MM.1S (cell line): ENCODE measurements around the gene HELZ2.

Experiments used
- EZH2 ChIP-seq: fragments of 300-600 bp; sonication (generic); optimal IDR thresholded peaks from 2 replicates; pipeline ENCODE3; 2017; ENCODE audit warnings: low read depth, mild to moderate bottlenecking, antibody characterized with exemption, low read length, mixed read lengths
- EZH2phosphoT487 ChIP-seq: fragments of 300-600 bp; sonication (generic); IDR thresholded peaks from 2 replicates; pipeline ENCODE4 v1.6.1; 2018; ENCODE audit warnings: antibody characterized with exemption, low read length
- TF ChIP-seq, protein P1 (sequence below): fragments of 300-600 bp; sonication (generic); IDR thresholded peaks from 2 replicates; pipeline ENCODE4 v1.5.1; 2016; ENCODE audit warnings: antibody characterized with exemption, low read length, mixed read lengths

DNA sequence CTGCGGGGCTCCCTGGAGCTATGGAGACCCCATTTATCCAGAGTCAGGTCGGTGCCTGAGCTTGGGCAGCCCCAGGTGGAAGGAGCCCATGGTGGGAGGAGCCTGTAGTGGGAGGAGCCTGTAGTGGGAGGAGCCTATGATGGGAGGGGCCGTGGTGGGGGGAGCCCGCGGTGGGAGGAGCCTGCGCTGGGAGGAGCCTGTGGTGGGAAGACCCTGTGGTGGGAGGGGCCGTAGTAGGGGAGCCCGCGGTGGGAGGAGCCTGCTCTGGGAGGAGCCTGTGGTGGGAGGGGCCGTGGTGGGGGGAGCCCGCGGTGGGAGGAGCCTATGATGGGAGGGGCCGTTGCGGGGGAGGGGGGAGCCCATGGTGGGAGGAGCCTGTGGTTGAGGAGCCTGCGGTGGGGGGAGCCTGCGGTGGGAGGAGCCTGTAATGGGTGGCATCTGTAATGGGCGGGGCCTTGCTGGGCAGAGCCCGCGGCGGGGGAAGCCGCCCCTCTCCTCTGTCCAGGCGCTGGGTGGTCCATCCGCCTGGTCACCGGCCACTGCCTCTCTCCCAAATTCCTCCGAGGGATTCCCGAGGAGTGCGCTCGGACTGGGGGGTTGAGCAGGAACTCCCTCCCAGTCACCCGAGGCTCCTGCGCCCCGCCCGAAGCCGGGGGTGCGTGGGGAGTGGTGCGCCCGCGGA lies 20.6 kb downstream of the HELZ2 start:
- TF ChIP-seq, protein P1, sequence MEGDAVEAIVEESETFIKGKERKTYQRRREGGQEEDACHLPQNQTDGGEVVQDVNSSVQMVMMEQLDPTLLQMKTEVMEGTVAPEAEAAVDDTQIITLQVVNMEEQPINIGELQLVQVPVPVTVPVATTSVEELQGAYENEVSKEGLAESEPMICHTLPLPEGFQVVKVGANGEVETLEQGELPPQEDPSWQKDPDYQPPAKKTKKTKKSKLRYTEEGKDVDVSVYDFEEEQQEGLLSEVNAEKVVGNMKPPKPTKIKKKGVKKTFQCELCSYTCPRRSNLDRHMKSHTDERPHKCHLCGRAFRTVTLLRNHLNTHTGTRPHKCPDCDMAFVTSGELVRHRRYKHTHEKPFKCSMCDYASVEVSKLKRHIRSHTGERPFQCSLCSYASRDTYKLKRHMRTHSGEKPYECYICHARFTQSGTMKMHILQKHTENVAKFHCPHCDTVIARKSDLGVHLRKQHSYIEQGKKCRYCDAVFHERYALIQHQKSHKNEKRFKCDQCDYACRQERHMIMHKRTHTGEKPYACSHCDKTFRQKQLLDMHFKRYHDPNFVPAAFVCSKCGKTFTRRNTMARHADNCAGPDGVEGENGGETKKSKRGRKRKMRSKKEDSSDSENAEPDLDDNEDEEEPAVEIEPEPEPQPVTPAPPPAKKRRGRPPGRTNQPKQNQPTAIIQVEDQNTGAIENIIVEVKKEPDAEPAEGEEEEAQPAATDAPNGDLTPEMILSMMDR: no peak
- TF ChIP-seq EZH2phosphoT487 (no peak), EZH2 (no peak)
